Natural killer cell (primary cell): ENCODE results near the gene ACTG1. TPM values are rescaled to one million over a fixed set of nuclear protein-coding genes. Genes with fewer than 3 reads are reported as not detected.

ENCODE experiments used
- ATAC-seq, 3 donors: fragments of 150-1000 bp in 2 of 3; fragments of 200-7000 bp in 1 of 3; cut with Tn5 transposase; 1 replicate in 1 of 3; 2 replicates in 2 of 3; pipeline ENCODE4 v1.10.0; 2021; ENCODE audit warnings: mild to moderate bottlenecking in 2 of 3, moderate library complexity in 2 of 3
- DNase-seq, 2 donors: peaks; one replicate each; pipeline versions ENCODE4 v3.0.0 to v3.0.0-alpha.2; 2013 to 2021; ENCODE audit warnings: mixed read lengths in 1 of 2
- H3K27ac ChIP-seq: one replicate; pipeline ENCODE4 v1.5.1; 2013; ENCODE audit warnings: mild to moderate bottlenecking, low read length
- H3K27me3 ChIP-seq: one replicate; pipeline ENCODE4 v1.6.1; 2013; ENCODE audit warnings: low read length; ENCODE audit not compliant: control insufficient read depth, insufficient read depth
- H3K36me3 ChIP-seq: one replicate; pipeline ENCODE4 v1.6.1; 2013; ENCODE audit warnings: low read length; ENCODE audit not compliant: control insufficient read depth, insufficient read depth
- H3K4me1 ChIP-seq: one replicate; pipeline ENCODE4 v1.6.1; 2013; ENCODE audit warnings: low read length; ENCODE audit not compliant: control insufficient read depth, insufficient read depth
- H3K4me3 ChIP-seq: one replicate; pipeline ENCODE4 v1.5.1; 2013; ENCODE audit warnings: low read length
- H3K9me3 ChIP-seq: one replicate; pipeline ENCODE4 v1.6.1; 2013; ENCODE audit warnings: low read length; ENCODE audit not compliant: control insufficient read depth, insufficient read depth
- H3K27ac Mint-ChIP-seq, 2 donors: one replicate each; pipeline ENCODE4 v1.8.0; 2022; ENCODE audit warnings: mild to moderate bottlenecking in 2 of 2, mixed read lengths in 2 of 2, moderate library complexity in 1 of 2
- H3K27me3 Mint-ChIP-seq, 2 donors: one replicate each; pipeline ENCODE4 v1.8.0; 2022; ENCODE audit warnings: low read depth in 2 of 2, mixed read lengths in 2 of 2
- H3K36me3 Mint-ChIP-seq: one replicate; pipeline ENCODE4 v1.8.0; 2022; ENCODE audit warnings: mixed read lengths
- H3K4me1 Mint-ChIP-seq, 2 donors: one replicate each; pipeline ENCODE4 v1.8.0; 2022; ENCODE audit warnings: mixed read lengths in 2 of 2
- H3K4me3 Mint-ChIP-seq: one replicate; pipeline ENCODE4 v1.8.0; 2022; ENCODE audit warnings: mild to moderate bottlenecking, moderate library complexity, mixed read lengths
- H3K9me3 Mint-ChIP-seq, 2 donors: one replicate each; pipeline ENCODE4 v1.8.0; 2022; ENCODE audit warnings: mixed read lengths in 2 of 2
- CTCF ChIP-seq: fragments of 200-600 bp; IDR thresholded peaks from one replicate; pipeline ENCODE4 v1.8.0; 2022; ENCODE audit warnings: antibody characterized with exemption
- WGBS: methylation state at CpG from one replicate; pipeline ENCODE4 v1.1.7; 2013; ENCODE audit warnings: missing lambda C conversion rate; ENCODE audit not compliant: insufficient coverage; 5-methylcytosine and 5-hydroxymethylcytosine counted together
- intact Hi-C: fragments of 100-400 bp; cut with micrococcal nuclease; formaldehyde crosslinking; loops from one replicate; pipeline ENCODE4 v1.14.2; 2022
- total RNA-seq, 4 donors: library from RNA; stranded (reverse); fragments of 120-200 nt in 1 of 4; gene quantifications; one replicate each; pipeline versions ENCODE4 v1.2.3 to v1.2.4, GENCODE V29; 2013 to 2022

The ACTG1 gene
- total RNA-seq, 3 donors from 2014 or later (not counting 1 experiment from before 2014, with no cell fraction given): 1,401 to 1,901 (median 1,735) TPM

- Mint-ChIP-seq H3K4me3 (peak within 1 kb of the TSS; percentile 93), H3K27me3 (no peaks in the 10 kb centered on the region), H3K36me3 (no peaks in the 10 kb centered on the region), H3K27ac (peak within 1 kb of the TSS; percentile 85 to 87), H3K9me3 (no peaks in the 10 kb centered on the region), H3K4me1 (peaks cover 24 to 32% of the 10 kb centered on the region in 2 donors)
- peak; percentile 76 to 88 (median 76) for ATAC-seq
- no peak for TF ChIP-seq CTCF
- H3K27me3 ChIP-seq: no peaks in the 10 kb centered on the region
- no peaks in the 10 kb centered on the region for H3K9me3 ChIP-seq
- H3K36me3 ChIP-seq: peaks cover 13% of the 10 kb centered on the region
- peaks cover 30% of the 10 kb centered on the region for H3K4me1 ChIP-seq
- H3K27ac ChIP-seq: peak within 1 kb of the TSS; percentile 57
- under 1% methylated on average over 85 of the region's 85 CpGs for WGBS
- DNase-seq: peak; percentile 84 to 91
- intact Hi-C loops: loop anchor here (2.0 kb wide), 1 partner anchor 34 kb away; no protein-coding TSS in a partner anchor
- peak within 1 kb of the TSS; percentile 78 for H3K4me3 ChIP-seq
Observed at GRCh38 chr17:81552244-81553017, 39.8 kb upstream of the ACTG1 start, which contains the start of gene FAAP100. Gene FAAP100, minus strand, starts transcription at chr17:81552353. Its CDS starts 23 bp downstream, at chr17:81552330.

GRCh38 chr17:81551458-81552243, 39.1 kb upstream of the ACTG1 start:
- peak overlapping the region; percentile 46 to 85 for H3K27ac Mint-ChIP-seq
- no peak for ATAC-seq
- no peaks in the 10 kb centered on the region for H3K27me3 ChIP-seq
- H3K4me3 Mint-ChIP-seq: peak overlapping the region; percentile 93
- intact Hi-C loops: loop anchor here (2.0 kb wide), 1 partner anchor 33 kb away; no protein-coding TSS in a partner anchor
- peaks cover 24 to 32% of the 10 kb centered on the region in 2 donors for H3K4me1 Mint-ChIP-seq
- no peaks in the 10 kb centered on the region for H3K36me3 Mint-ChIP-seq
- H3K9me3 Mint-ChIP-seq: no peaks in the 10 kb centered on the region
- H3K4me3 ChIP-seq: peak overlapping the region; percentile 78
- WGBS: 3% methylated on average over 69 of the region's 69 CpGs
- no peaks in the 10 kb centered on the region for H3K27me3 Mint-ChIP-seq
- no peaks in the 10 kb centered on the region for H3K9me3 ChIP-seq
- peaks cover 17% of the 10 kb centered on the region for H3K36me3 ChIP-seq
- TF ChIP-seq CTCF: no peak
- H3K4me1 ChIP-seq: peaks cover 30% of the 10 kb centered on the region
- H3K27ac ChIP-seq: no peak overlapping the region
- peak in 1 of 2 donors; percentile 31 for DNase-seq

GRCh38 chr17:81550830-81551457, 38.3 kb upstream of the ACTG1 start:
- Histone ChIP-seq H3K4me1 (peaks cover 30% of the 10 kb centered on the region), H3K27ac (no peak overlapping the region), H3K4me3 (no peak overlapping the region), H3K9me3 (no peaks in the 10 kb centered on the region), H3K27me3 (no peaks in the 10 kb centered on the region), H3K36me3 (peaks cover 22% of the 10 kb centered on the region)
- ATAC-seq (no peak), DNase-seq (no peak)
- WGBS: 91% methylated on average over 27 of the region's 27 CpGs
- H3K27me3 Mint-ChIP-seq: no peaks in the 10 kb centered on the region
- no peaks in the 10 kb centered on the region for H3K9me3 Mint-ChIP-seq
- H3K27ac Mint-ChIP-seq: peak overlapping the region; percentile 46 to 85
- no peaks in the 10 kb centered on the region for H3K36me3 Mint-ChIP-seq
- intact Hi-C loops: no loop called here
- peak overlapping the region; percentile 87 for H3K4me3 Mint-ChIP-seq
- peaks cover 24 to 32% of the 10 kb centered on the region in 2 donors for H3K4me1 Mint-ChIP-seq
- no peak for TF ChIP-seq CTCF
